ENCODE results near the gene IRF3. TPM values are rescaled to one million over a fixed set of nuclear protein-coding genes. Genes with fewer than 3 reads are reported as not detected.

Gene IRF3
- total and polyA plus RNA-seq, 10 of the 15 experiments (the other 5 are each of a cell fraction or from before 2014, with no cell fraction given), result 5.5 to 110 (median 63.4) TPM

- TF ChIP-seq, protein P1, sequence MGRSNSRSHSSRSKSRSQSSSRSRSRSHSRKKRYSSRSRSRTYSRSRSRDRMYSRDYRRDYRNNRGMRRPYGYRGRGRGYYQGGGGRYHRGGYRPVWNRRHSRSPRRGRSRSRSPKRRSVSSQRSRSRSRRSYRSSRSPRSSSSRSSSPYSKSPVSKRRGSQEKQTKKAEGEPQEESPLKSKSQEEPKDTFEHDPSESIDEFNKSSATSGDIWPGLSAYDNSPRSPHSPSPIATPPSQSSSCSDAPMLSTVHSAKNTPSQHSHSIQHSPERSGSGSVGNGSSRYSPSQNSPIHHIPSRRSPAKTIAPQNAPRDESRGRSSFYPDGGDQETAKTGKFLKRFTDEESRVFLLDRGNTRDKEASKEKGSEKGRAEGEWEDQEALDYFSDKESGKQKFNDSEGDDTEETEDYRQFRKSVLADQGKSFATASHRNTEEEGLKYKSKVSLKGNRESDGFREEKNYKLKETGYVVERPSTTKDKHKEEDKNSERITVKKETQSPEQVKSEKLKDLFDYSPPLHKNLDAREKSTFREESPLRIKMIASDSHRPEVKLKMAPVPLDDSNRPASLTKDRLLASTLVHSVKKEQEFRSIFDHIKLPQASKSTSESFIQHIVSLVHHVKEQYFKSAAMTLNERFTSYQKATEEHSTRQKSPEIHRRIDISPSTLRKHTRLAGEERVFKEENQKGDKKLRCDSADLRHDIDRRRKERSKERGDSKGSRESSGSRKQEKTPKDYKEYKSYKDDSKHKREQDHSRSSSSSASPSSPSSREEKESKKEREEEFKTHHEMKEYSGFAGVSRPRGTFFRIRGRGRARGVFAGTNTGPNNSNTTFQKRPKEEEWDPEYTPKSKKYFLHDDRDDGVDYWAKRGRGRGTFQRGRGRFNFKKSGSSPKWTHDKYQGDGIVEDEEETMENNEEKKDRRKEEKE (IDR thresholded peaks at IDR 0.05), result no peak
- TF ChIP-seq NRF1 (conservative IDR thresholded peaks at IDR 0.05; ENCODE audit: low read depth, low read length), result no peak
- TF ChIP-seq PAX5 (IDR thresholded peaks at IDR 0.05; ENCODE audit: borderline replicate concordance, low read depth, low read length), result no peak
- no peak for TF ChIP-seq LARP7 (IDR thresholded peaks at IDR 0.05)
- no peak for TF ChIP-seq ELK1 (IDR thresholded peaks at IDR 0.05; ENCODE audit: low read depth, low read length)
Measured at GRCh38 chr19:49660338-49660961, 5.2 kb downstream of the IRF3 start (continued).

DNA sequence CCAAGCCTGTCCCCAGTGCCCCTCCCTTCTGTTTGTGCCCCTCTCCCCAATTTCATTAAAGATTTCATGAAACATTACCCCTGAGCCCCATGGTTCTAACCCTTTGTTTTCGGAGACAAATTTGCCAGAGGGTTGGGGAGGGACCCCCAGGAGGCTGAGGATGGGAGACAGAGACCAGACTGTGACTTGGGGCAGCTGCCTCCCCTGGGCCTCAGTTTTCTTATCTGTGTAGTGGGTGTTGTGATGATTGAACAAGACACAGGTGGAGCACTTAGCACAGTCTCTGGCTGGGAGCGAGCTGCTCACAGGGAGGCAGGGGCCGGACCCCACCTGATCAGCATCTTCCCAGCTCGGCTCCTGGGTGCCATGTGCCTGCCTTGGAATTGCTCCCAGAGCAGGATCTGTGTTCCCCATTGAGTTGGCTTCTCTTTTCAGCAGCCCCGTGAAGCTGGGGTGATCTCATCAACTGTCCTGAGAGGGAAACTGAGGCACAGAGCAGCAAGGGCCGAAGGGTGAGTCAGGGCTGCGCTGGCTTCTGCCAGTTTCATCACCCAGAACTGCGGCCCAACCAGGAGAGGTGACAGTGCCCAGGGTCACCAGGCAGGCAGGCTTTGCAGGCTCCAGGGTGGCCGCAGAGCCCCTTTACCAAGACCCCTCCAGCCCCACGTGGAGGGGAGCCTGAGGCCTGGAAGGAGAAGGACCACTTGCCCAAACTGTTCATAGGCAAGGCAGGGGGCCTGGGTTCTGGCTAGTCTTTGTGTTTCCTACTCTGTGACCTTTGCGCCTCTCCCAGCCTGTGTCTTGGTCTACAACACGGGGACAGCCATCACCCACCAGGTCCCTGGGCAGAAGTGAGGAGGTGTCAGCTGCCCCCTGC is 6.9 kb downstream of the IRF3 start:
- ChIA-PET SMC1A (ENCODE audit: uncharacterized antibody, unreplicated experiment) (interaction anchor here (1.6 kb wide), 1 partner anchor 14 kb away, joined by 3 read pairs; no protein-coding TSS in a partner anchor), CTCF (interaction anchor here (0.9 kb wide), 1 partner anchor 15 kb away, joined by 3 read pairs; no protein-coding TSS in a partner anchor), RAD21 (ENCODE audit: unreplicated experiment) (no interaction called here), POLR2A (no interaction called here)
- in situ Hi-C loops (cut with MboI), result no loop called here
- 89% methylated on average over 12 of the region's 12 CpGs for WGBS (ENCODE audit: insufficient coverage, insufficient replicate concordance, low lambda C conversion rate, missing lambda C conversion rate)
- no peaks in the 10 kb centered on the region for H3K27me3 ChIP-seq (replicated peaks in 1 of 2; ENCODE audit: control insufficient read depth in 2 of 2, insufficient read depth in 2 of 2, low read length in 1 of 2)
- intact Hi-C loops (cut with micrococcal nuclease; ENCODE audit: unreplicated experiment), result no loop called here
- peaks cover 12 to 45% of the 10 kb centered on the region in 2 experiments for H3K36me3 ChIP-seq (ENCODE audit: control insufficient read depth in 2 of 2, insufficient read depth in 2 of 2, low read length in 1 of 2)
- peaks cover 8% of the 10 kb centered on the region for H3K79me2 ChIP-seq (ENCODE audit: control insufficient read depth, insufficient read depth, low read length)
- no peak overlapping the region for H3K27ac ChIP-seq (ENCODE audit: control insufficient read depth, insufficient read depth)
- TF ChIP-seq TCF3 (IDR thresholded peaks at IDR 0.05; ENCODE audit: borderline replicate concordance, insufficient read depth, low read depth, low read length) (no peak), ZSCAN29 (IDR thresholded peaks at IDR 0.05) (no peak), SREBF1 (IDR thresholded peaks at IDR 0.05; ENCODE audit: low read length) (no peak), EZH2 (IDR thresholded peaks at IDR 0.05; ENCODE audit: borderline replicate concordance, control insufficient read depth, low read depth, low read length) (no peak), POLR2AphosphoS2 (IDR thresholded peaks at IDR 0.05; ENCODE audit: low read depth, low read length) (0 out of 2 replicates have a peak, but pooled peaks have one; percentile 31)
- H3K4me2 ChIP-seq (ENCODE audit: control insufficient read depth, insufficient read depth), result no peak overlapping the region
- no peaks in the 10 kb centered on the region; the same call in none of the 2 replicates for H4K20me1 ChIP-seq (ENCODE audit: control insufficient read depth, insufficient read depth)
- FAIRE-seq (no peak), DNase-seq (ENCODE audit: low read depth, low spot score) (no peak), ATAC-seq (no peak)
- no TSS peak for BruUV-seq (replicated peaks)
- H2AFZ ChIP-seq (ENCODE audit: control insufficient read depth, low read depth, low read length), result no peak overlapping the region
- no peak overlapping the region for H3K4me3 ChIP-seq
- H3K9me3 ChIP-seq (replicated peaks; ENCODE audit: control insufficient read depth, insufficient read depth, low read length), result no peaks in the 10 kb centered on the region
- peaks cover 11% of the 10 kb centered on the region for H3K4me1 ChIP-seq (ENCODE audit: control insufficient read depth, insufficient read depth, low read length)
- H3K9ac ChIP-seq (ENCODE audit: control insufficient read depth, insufficient read depth, low read length), result no peak overlapping the region
